Breast epithelium (tissue), 4 donors: ENCODE data around the gene DYNLRB2. TPM values are rescaled to one million over a fixed set of nuclear protein-coding genes. Genes with fewer than 3 reads are reported as not detected.

Experiments used
- DNase-seq, 2 donors: peaks; one replicate each; pipeline ENCODE4 v3.0.0-alpha.2; 2019; ENCODE audit warnings: low spot score in 2 of 2
- H3K27ac ChIP-seq, 2 donors: fragments of 200-600 bp; sonication (generic) in 1 of 2; one replicate each; pipeline ENCODE4 v1.5.1; 2016 to 2019; ENCODE audit warnings: mild to moderate bottlenecking in 1 of 2
- H3K27me3 ChIP-seq, 2 donors: fragments of 200-600 bp; sonication (generic) in 1 of 2; one replicate each; pipeline versions ENCODE4 v1.5.1 to v1.6.0; 2017 to 2019; ENCODE audit warnings: control low read depth in 1 of 2, mild to moderate bottlenecking in 1 of 2
- H3K36me3 ChIP-seq: fragments of 200-600 bp; one replicate; pipeline ENCODE4 v1.5.1; 2019
- H3K4me1 ChIP-seq, 2 donors: fragments of 200-600 bp; sonication (generic); one replicate each; pipeline ENCODE4 v1.5.1; 2016 to 2019; ENCODE audit warnings: control low read depth in 1 of 2
- H3K4me3 ChIP-seq, 3 donors: fragments of 200-600 bp; sonication (generic); 1 replicate in 2 of 3; 2 replicates in 1 of 3; pipeline ENCODE4 v1.5.1; 2016 to 2019; ENCODE audit warnings: mild to moderate bottlenecking in 3 of 3, moderate library complexity in 2 of 3
- H3K9me3 ChIP-seq, 2 donors: fragments of 200-600 bp; sonication (generic) in 1 of 2; one replicate each; pipeline ENCODE4 v1.5.1; 2016 to 2019; ENCODE audit warnings: control low read depth in 1 of 2
- POLR2A ChIP-seq: fragments of 450-650 bp; IDR thresholded peaks from one replicate; pipeline ENCODE4 v1.6.1; 2016; ENCODE audit warnings: antibody characterized with exemption, mild to moderate bottlenecking, moderate library complexity
- POLR2AphosphoS5 ChIP-seq, 3 donors: sonication (generic); formaldehyde crosslinking; IDR thresholded peaks; one replicate each; pipeline ENCODE4 v1.6.1; 2017; ENCODE audit warnings: antibody characterized with exemption in 3 of 3
- intact Hi-C: fragments of 100-400 bp; cut with DNase I; formaldehyde crosslinking; loops from one replicate; pipeline ENCODE4 v1.15.1; 2023; ENCODE audit warnings: low total_unique reads
- total RNA-seq, 3 donors: library from RNA; depleted of rRNA; stranded (reverse); fragments of >200 nt; gene quantifications; one replicate each; pipeline ENCODE4 v1.1.0, GENCODE V29; 2016
- TF ChIP-seq, protein P1 (sequence below), 3 donors: fragments of 450-650 bp; IDR thresholded peaks; one replicate each; pipeline ENCODE4 v1.5.1; 2016 to 2017; ENCODE audit warnings: antibody characterized with exemption in 3 of 3, mild to moderate bottlenecking in 3 of 3, moderate library complexity in 3 of 3

The DYNLRB2 gene
- total RNA-seq, 3 donors from 2014 or later, result 1.9 to 8.5 (median 4.6) TPM

DNA sequence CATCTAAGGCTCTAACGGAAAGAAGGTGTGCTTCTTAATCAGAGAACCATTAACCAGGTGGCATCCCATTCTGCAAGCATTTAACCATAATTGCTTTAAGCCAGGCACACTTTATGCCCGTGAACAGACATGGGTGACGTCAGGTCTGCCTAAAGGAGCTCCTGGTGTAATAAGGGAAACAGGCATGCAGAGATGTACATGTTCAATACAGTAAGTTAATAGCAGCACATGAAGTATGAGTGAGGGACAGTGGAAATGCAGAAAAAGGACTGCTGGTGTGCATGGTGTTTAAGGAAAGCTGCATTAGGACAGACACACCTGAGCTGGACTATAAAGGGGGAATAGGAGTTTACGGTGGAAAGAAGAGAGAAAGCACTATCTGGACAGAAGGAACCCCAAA, 18.6 kb downstream of the DYNLRB2 start:
- intact Hi-C loops, result no loop called here
- Histone ChIP-seq H3K9me3 (no peaks in the 10 kb centered on the region), H3K27ac (no peak overlapping the region), H3K36me3 (no peaks in the 10 kb centered on the region), H3K4me1 (no peaks in the 10 kb centered on the region), H3K4me3 (no peak overlapping the region), H3K27me3 (no peaks in the 10 kb centered on the region)
- DNase-seq, result no peak
- TF ChIP-seq, protein P1, sequence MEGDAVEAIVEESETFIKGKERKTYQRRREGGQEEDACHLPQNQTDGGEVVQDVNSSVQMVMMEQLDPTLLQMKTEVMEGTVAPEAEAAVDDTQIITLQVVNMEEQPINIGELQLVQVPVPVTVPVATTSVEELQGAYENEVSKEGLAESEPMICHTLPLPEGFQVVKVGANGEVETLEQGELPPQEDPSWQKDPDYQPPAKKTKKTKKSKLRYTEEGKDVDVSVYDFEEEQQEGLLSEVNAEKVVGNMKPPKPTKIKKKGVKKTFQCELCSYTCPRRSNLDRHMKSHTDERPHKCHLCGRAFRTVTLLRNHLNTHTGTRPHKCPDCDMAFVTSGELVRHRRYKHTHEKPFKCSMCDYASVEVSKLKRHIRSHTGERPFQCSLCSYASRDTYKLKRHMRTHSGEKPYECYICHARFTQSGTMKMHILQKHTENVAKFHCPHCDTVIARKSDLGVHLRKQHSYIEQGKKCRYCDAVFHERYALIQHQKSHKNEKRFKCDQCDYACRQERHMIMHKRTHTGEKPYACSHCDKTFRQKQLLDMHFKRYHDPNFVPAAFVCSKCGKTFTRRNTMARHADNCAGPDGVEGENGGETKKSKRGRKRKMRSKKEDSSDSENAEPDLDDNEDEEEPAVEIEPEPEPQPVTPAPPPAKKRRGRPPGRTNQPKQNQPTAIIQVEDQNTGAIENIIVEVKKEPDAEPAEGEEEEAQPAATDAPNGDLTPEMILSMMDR (IDR thresholded peaks at IDR 0.05), result no peak
- TF ChIP-seq POLR2AphosphoS5 (IDR thresholded peaks at IDR 0.05) (no peak), POLR2A (no peak)

DNA sequence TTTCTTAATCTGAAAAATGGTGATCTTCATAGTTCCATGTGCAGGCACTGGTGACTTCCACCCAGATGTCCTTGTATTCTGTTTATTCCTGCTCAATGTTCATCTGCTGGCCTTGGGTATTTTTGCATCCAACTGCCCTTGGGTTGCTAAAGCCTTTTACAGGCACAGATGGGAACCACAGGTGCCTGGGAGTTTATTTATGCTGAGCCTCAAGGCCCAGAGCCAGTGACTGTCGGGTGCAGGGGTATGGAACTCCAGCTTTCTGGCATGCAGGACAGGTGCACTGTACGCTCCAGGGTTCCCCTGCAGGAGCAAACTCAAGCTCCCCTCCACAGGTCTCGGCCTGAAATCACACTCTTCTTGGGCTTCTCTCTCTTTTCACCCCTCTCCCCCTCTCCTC, 22.3 kb downstream of the DYNLRB2 start:
- TF ChIP-seq, protein P1 (IDR thresholded peaks at IDR 0.05), result no peak
- no peak for TF ChIP-seq POLR2A
- TF ChIP-seq POLR2AphosphoS5 (IDR thresholded peaks at IDR 0.05), result no peak
- Histone ChIP-seq H3K9me3 (no peaks in the 10 kb centered on the region), H3K4me1 (no peaks in the 10 kb centered on the region), H3K36me3 (no peaks in the 10 kb centered on the region), H3K27me3 (no peaks in the 10 kb centered on the region), H3K4me3 (no peak overlapping the region), H3K27ac (no peak overlapping the region)
- DNase-seq, result no peak
- intact Hi-C loops, result no loop called here

DNA sequence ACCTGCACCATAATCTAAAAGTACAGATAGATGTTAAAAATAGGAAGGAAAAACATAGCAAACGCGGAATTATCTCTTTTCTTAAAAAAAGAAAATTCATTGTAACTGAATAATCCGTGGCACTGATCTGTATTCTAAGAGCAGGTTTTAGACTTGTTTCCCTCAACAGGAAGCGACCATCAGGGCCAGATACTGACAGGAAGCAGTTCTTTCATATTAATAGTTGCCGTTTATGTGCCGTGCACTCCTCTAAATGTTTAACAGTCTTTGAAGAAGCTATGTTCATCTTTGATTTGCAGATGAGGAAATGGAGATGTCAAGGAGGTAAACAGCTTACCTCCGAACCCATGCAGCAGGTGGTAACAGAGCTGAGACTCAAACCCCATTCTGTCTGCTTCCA, 23.6 kb downstream of the DYNLRB2 start:
- Histone ChIP-seq H3K4me1 (no peaks in the 10 kb centered on the region), H3K27ac (no peak overlapping the region), H3K27me3 (no peaks in the 10 kb centered on the region), H3K36me3 (no peaks in the 10 kb centered on the region), H3K4me3 (no peak overlapping the region), H3K9me3 (no peaks in the 10 kb centered on the region)
- intact Hi-C loops, result no loop called here
- DNase-seq, result no peak
- TF ChIP-seq, protein P1 (IDR thresholded peaks at IDR 0.05), result no peak
- TF ChIP-seq POLR2A, result no peak
- no peak for TF ChIP-seq POLR2AphosphoS5 (IDR thresholded peaks at IDR 0.05)

DNA sequence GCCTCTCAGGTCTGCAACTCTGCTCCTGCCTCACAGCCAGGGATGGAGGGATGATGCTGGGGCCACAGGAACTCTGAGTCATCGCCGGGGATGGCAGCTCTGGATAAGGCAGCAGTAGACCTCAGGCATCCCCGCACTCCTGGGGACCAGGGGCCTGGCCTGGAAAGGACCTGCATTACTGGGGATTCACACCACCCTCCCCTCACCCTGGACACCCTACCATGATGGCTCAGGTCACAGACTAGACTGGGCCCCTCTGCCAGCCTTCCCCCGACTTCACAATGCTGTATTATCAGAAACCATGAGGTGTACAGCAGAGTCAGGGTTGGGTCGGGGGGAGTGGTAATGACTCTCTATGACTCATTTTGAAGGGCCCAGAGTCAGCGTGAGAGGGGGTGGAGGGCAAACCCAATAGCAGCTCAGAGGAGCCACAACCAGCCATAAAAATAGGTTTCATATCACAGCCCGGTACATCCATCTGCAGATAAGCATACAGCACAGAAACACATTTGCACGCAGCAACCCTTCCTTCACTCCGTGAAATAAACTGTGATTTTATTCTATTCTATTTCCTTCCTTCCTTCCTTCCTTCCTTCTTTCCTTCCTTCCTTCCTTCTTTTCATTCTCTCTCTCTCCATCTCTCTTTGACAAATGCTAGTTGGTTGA, 28.8 kb downstream of the DYNLRB2 start:
- peaks cover 2 to 7% of the 10 kb centered on the region in 2 donors for H3K9me3 ChIP-seq
- intact Hi-C loops, result no loop called here
- no peak overlapping the region for H3K27ac ChIP-seq
- no peak for DNase-seq
- no peaks in the 10 kb centered on the region for H3K4me1 ChIP-seq
- H3K4me3 ChIP-seq, result no peak overlapping the region
- H3K36me3 ChIP-seq, result no peaks in the 10 kb centered on the region
- H3K27me3 ChIP-seq, result no peaks in the 10 kb centered on the region
- no peak for TF ChIP-seq POLR2A
- TF ChIP-seq, protein P1 (IDR thresholded peaks at IDR 0.05), result no peak

DNA sequence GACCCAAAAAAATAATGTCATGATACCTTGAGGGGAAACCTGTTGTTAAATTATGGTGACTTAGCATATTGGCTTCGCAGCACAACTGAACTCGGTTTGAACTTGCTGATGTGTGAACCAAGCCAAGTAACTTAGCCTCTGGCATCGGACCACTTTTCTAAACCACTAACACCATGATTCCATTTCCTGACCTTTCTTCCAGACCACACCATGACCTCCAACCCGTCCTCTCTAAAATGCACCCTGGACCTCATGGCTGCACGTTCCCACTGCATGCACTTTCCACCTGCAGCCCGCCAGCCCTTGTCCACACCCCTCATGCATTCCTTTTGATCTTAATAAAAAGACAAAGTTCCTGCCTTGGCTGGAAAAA, 29.3 kb downstream of the DYNLRB2 start:
- TF ChIP-seq POLR2A (no peak), POLR2AphosphoS5 (IDR thresholded peaks at IDR 0.05) (no peak)
- TF ChIP-seq, protein P1 (IDR thresholded peaks at IDR 0.05), result no peak
- no peaks in the 10 kb centered on the region for H3K27me3 ChIP-seq
- intact Hi-C loops, result no loop called here
- H3K9me3 ChIP-seq, result peaks cover 2 to 7% of the 10 kb centered on the region in 2 donors
- H3K27ac ChIP-seq, result no peak overlapping the region
- H3K4me1 ChIP-seq, result no peaks in the 10 kb centered on the region
- no peaks in the 10 kb centered on the region for H3K36me3 ChIP-seq
- DNase-seq, result no peak
- no peak overlapping the region for H3K4me3 ChIP-seq
